Thyroid gland (tissue), 4 donors: ENCODE results near the gene ERC1. TPM values are rescaled to one million over a fixed set of nuclear protein-coding genes. Genes with fewer than 3 reads are reported as not detected.
"Not testable (repeated sequence)": the region's sequence is repeated elsewhere in the genome, so short reads cannot be mapped to it uniquely, and the experiment has no call there.

ENCODE experiments used
- DNase-seq, 2 donors: peaks; one replicate each; pipeline ENCODE4 v3.0.0-alpha.2; 2019
- H3K27ac ChIP-seq, 3 donors: fragments of 200-600 bp; sonication (generic); 1 replicate in 2 of 3; 2 replicates in 1 of 3; pipeline ENCODE4 v1.5.1; 2016 to 2019; ENCODE audit warnings: mild to moderate bottlenecking in 1 of 3, moderate library complexity in 1 of 3
- H3K27me3 ChIP-seq: fragments of 200-600 bp; sonication (generic); one replicate; pipeline ENCODE4 v1.5.1; 2019
- H3K36me3 ChIP-seq, 2 donors: fragments of 200-600 bp; sonication (generic); one replicate each; pipeline ENCODE4 v1.5.1; 2016 to 2019
- H3K4me1 ChIP-seq, 2 donors: fragments of 200-600 bp; sonication (generic); one replicate each; pipeline ENCODE4 v1.5.1; 2017 to 2019
- H3K4me3 ChIP-seq, 3 donors: fragments of 200-600 bp; sonication (generic); replicated peaks in 1 of 3; 1 replicate in 2 of 3; 2 replicates in 1 of 3; pipeline ENCODE4 v1.5.1; 2016; ENCODE audit warnings: mild to moderate bottlenecking in 1 of 3
- H3K9me3 ChIP-seq: fragments of 200-600 bp; sonication (generic); one replicate; pipeline ENCODE4 v1.5.1; 2017
- CTCF ChIP-seq, 6 experiments: fragments of 200-600 bp in 3 of 6; fragments of 450-650 bp in 3 of 6; sonication (generic) in 3 of 6; IDR thresholded peaks; one replicate each; pipeline ENCODE4 v1.5.1; 2016 to 2019; ENCODE audit warnings: antibody characterized with exemption in 6 of 6, mild to moderate bottlenecking in 2 of 6, inconsistent platforms in 1 of 6, moderate library complexity in 1 of 6
- POLR2A ChIP-seq, 2 donors: fragments of 450-650 bp; IDR thresholded peaks; one replicate each; pipeline ENCODE4 v1.6.1; 2017; ENCODE audit warnings: antibody characterized with exemption in 2 of 2, mild to moderate bottlenecking in 2 of 2, moderate library complexity in 1 of 2
- WGBS, 2 donors: methylation state at CpG; one replicate each; pipeline ENCODE4 v1.1.5; 2017; 5-methylcytosine and 5-hydroxymethylcytosine counted together
- intact Hi-C: fragments of 100-400 bp; cut with DNase I; formaldehyde crosslinking; loops from one replicate; pipeline ENCODE4 v1.15.1; 2023
- total RNA-seq, 4 donors: library from RNA; depleted of rRNA; stranded (reverse); fragments of >200 nt; gene quantifications; one replicate each; pipeline ENCODE4 v1.2.3, GENCODE V29; 2016

Gene ERC1
- total RNA-seq, 4 donors from 2014 or later: 39.8 to 84.2 (median 75.8) TPM

- no peaks in the 10 kb centered on the region for H3K9me3 ChIP-seq
- no peaks in the 10 kb centered on the region for H3K36me3 ChIP-seq
- H3K27ac ChIP-seq: no peak overlapping the region
- no peak overlapping the region for H3K4me3 ChIP-seq
- no peak for DNase-seq
- no peaks in the 10 kb centered on the region for H3K27me3 ChIP-seq
- intact Hi-C loops: no loop called here
- no peak for TF ChIP-seq POLR2A (IDR thresholded peaks at IDR 0.05)
- H3K4me1 ChIP-seq: peaks cover 9 to 27% of the 10 kb centered on the region in 2 donors
- 93 to 98% methylated on average over 4 of the region's 4 CpGs for WGBS, 2 donors
These were observed 216.3 kb downstream of the ERC1 start for GRCh38 chr12:1207276-1207675.

- intact Hi-C loops, H3K27ac ChIP-seq, H3K27me3 ChIP-seq, DNase-seq, H3K9me3 ChIP-seq, H3K4me3 ChIP-seq, H3K36me3 ChIP-seq: not testable (repeated sequence)
- H3K4me1 ChIP-seq: peaks cover 4 to 24% of the 10 kb centered on the region in 2 donors
- 87 to 89% methylated on average over 5 of the region's 5 CpGs for WGBS, 2 donors
These were observed 217.7 kb downstream of the ERC1 start for GRCh38 chr12:1208719-1209118.

- no peak for TF ChIP-seq POLR2A (IDR thresholded peaks at IDR 0.05)
- no peak for TF ChIP-seq CTCF (IDR thresholded peaks at IDR 0.05)
- Histone ChIP-seq H3K9me3 (no peaks in the 10 kb centered on the region), H3K27me3 (no peaks in the 10 kb centered on the region), H3K4me1 (peaks cover 4 to 13% of the 10 kb centered on the region in 2 donors), H3K36me3 (no peaks in the 10 kb centered on the region), H3K27ac (no peak overlapping the region), H3K4me3 (no peak overlapping the region)
- WGBS, 2 donors: 70 to 83% methylated on average over 8 of the region's 8 CpGs
- no peak for DNase-seq
- intact Hi-C loops: no loop called here
These were observed 221.5 kb downstream of the ERC1 start for GRCh38 chr12:1212526-1212925.

- intact Hi-C loops: no loop called here
- TF ChIP-seq CTCF (IDR thresholded peaks at IDR 0.05): no peak
- no peak for TF ChIP-seq POLR2A (IDR thresholded peaks at IDR 0.05)
- WGBS, 2 donors: 96 to 98% methylated on average over 6 of the region's 6 CpGs
These were observed 222.2 kb downstream of the ERC1 start for GRCh38 chr12:1213205-1213604.

GRCh38 chr12:1213618-1214205, 222.7 kb downstream of the ERC1 start:
- 93% methylated on average over 7 of the region's 7 CpGs for WGBS, 2 donors
- no peaks in the 10 kb centered on the region for H3K27me3 ChIP-seq

More at GRCh38 chr12:1213205-1213604, 222.2 kb downstream of the ERC1 start:
- H3K4me1 ChIP-seq: peaks cover 5 to 20% of the 10 kb centered on the region in 2 donors
- no peak for DNase-seq
- H3K27ac ChIP-seq: no peak overlapping the region
- H3K9me3 ChIP-seq: no peaks in the 10 kb centered on the region
- no peaks in the 10 kb centered on the region for H3K27me3 ChIP-seq
- no peaks in the 10 kb centered on the region for H3K36me3 ChIP-seq
- H3K4me3 ChIP-seq: no peak overlapping the region

More at GRCh38 chr12:1213618-1214205, 222.7 kb downstream of the ERC1 start:
- H3K4me3 ChIP-seq: no peak overlapping the region
- no peak for DNase-seq
- H3K36me3 ChIP-seq: no peaks in the 10 kb centered on the region
- H3K4me1 ChIP-seq: peaks cover 5 to 21% of the 10 kb centered on the region in 2 donors
- TF ChIP-seq CTCF (IDR thresholded peaks at IDR 0.05) (no peak), POLR2A (IDR thresholded peaks at IDR 0.05) (no peak)
- H3K27ac ChIP-seq: no peak overlapping the region
- H3K9me3 ChIP-seq: no peaks in the 10 kb centered on the region
- intact Hi-C loops: no loop called here
